ENCODE data around the gene MB21D2.

The MB21D2 gene

GRCh38 chr3:192817506-192817905 is 100.2 kb downstream of the MB21D2 start:
- no peak overlapping the region for H3K4me3 ChIP-seq (ENCODE audit: low read depth in 1 of 5, low read length in 5 of 5)
- H3K27ac ChIP-seq (ENCODE audit: low read depth, low read length) = no peak overlapping the region
- H3K9me3 ChIP-seq (ENCODE audit: control insufficient read depth in 5 of 5, low read length in 5 of 5) = no peaks in the 10 kb centered on the region
- H3K36me3 ChIP-seq (ENCODE audit: control insufficient read depth in 5 of 5, insufficient read depth in 5 of 5, low read length in 5 of 5) = no peaks in the 10 kb centered on the region
- no peak overlapping the region for H3K9ac ChIP-seq (ENCODE audit: low read length in 5 of 5)
- H3K27me3 ChIP-seq (ENCODE audit: control insufficient read depth in 5 of 5, insufficient read depth in 4 of 5, low read length in 5 of 5) = no peaks in the 10 kb centered on the region
- peaks cover 0 to 9% (median 5%) of the 10 kb centered on the region in 5 donors for H3K4me1 ChIP-seq (ENCODE audit: control insufficient read depth in 5 of 5, insufficient read depth in 5 of 5, low read length in 5 of 5)

- Histone ChIP-seq H3K9ac (ENCODE audit: low read length in 5 of 5) (no peak overlapping the region), H3K27me3 (ENCODE audit: control insufficient read depth in 5 of 5, insufficient read depth in 4 of 5, low read length in 5 of 5) (no peaks in the 10 kb centered on the region), H3K9me3 (ENCODE audit: control insufficient read depth in 5 of 5, low read length in 5 of 5) (no peaks in the 10 kb centered on the region), H3K27ac (ENCODE audit: low read depth, low read length) (no peak overlapping the region), H3K4me3 (ENCODE audit: low read depth in 1 of 5, low read length in 5 of 5) (no peak overlapping the region), H3K4me1 (ENCODE audit: control insufficient read depth in 5 of 5, insufficient read depth in 5 of 5, low read length in 5 of 5) (peaks cover 0 to 9% (median 5%) of the 10 kb centered on the region in 5 donors), H3K36me3 (ENCODE audit: control insufficient read depth in 5 of 5, insufficient read depth in 5 of 5, low read length in 5 of 5) (no peaks in the 10 kb centered on the region)
Measured at GRCh38 chr3:192817053-192817452, 100.6 kb downstream of the MB21D2 start.

GRCh38 chr3:192816351-192816750 is 101.3 kb downstream of the MB21D2 start:
- H3K4me3 ChIP-seq (ENCODE audit: low read depth in 1 of 5, low read length in 5 of 5) = no peak overlapping the region
- H3K36me3 ChIP-seq (ENCODE audit: control insufficient read depth in 5 of 5, insufficient read depth in 5 of 5, low read length in 5 of 5) = no peaks in the 10 kb centered on the region
- H3K27me3 ChIP-seq (ENCODE audit: control insufficient read depth in 5 of 5, insufficient read depth in 4 of 5, low read length in 5 of 5) = no peaks in the 10 kb centered on the region
- H3K9ac ChIP-seq (ENCODE audit: low read length in 5 of 5) = no peak overlapping the region
- peaks cover 0 to 9% (median 5%) of the 10 kb centered on the region in 5 donors for H3K4me1 ChIP-seq (ENCODE audit: control insufficient read depth in 5 of 5, insufficient read depth in 5 of 5, low read length in 5 of 5)
- H3K27ac ChIP-seq (ENCODE audit: low read depth, low read length) = no peak overlapping the region
- no peaks in the 10 kb centered on the region for H3K9me3 ChIP-seq (ENCODE audit: control insufficient read depth in 5 of 5, low read length in 5 of 5)

- H3K27me3 ChIP-seq (ENCODE audit: control insufficient read depth in 5 of 5, insufficient read depth in 4 of 5, low read length in 5 of 5) = no peaks in the 10 kb centered on the region
- no peak overlapping the region for H3K9ac ChIP-seq (ENCODE audit: low read length in 5 of 5)
- no peaks in the 10 kb centered on the region for H3K9me3 ChIP-seq (ENCODE audit: control insufficient read depth in 5 of 5, low read length in 5 of 5)
- no peaks in the 10 kb centered on the region for H3K36me3 ChIP-seq (ENCODE audit: control insufficient read depth in 5 of 5, insufficient read depth in 5 of 5, low read length in 5 of 5)
- no peak overlapping the region for H3K4me3 ChIP-seq (ENCODE audit: low read depth in 1 of 5, low read length in 5 of 5)
- peaks cover 0 to 8% (median 2%) of the 10 kb centered on the region in 5 donors for H3K4me1 ChIP-seq (ENCODE audit: control insufficient read depth in 5 of 5, insufficient read depth in 5 of 5, low read length in 5 of 5)
- H3K27ac ChIP-seq (ENCODE audit: low read depth, low read length) = no peak overlapping the region
Measured at GRCh38 chr3:192812743-192813383, 104.8 kb downstream of the MB21D2 start.

- H3K27me3 ChIP-seq (ENCODE audit: control insufficient read depth in 5 of 5, insufficient read depth in 4 of 5, low read length in 5 of 5) = no peaks in the 10 kb centered on the region
- no peak overlapping the region for H3K4me3 ChIP-seq (ENCODE audit: low read depth in 1 of 5, low read length in 5 of 5)
- H3K4me1 ChIP-seq (ENCODE audit: control insufficient read depth in 5 of 5, insufficient read depth in 5 of 5, low read length in 5 of 5) = peaks cover 0 to 7% (median 2%) of the 10 kb centered on the region in 5 donors
- no peaks in the 10 kb centered on the region for H3K36me3 ChIP-seq (ENCODE audit: control insufficient read depth in 5 of 5, insufficient read depth in 5 of 5, low read length in 5 of 5)
- H3K27ac ChIP-seq (ENCODE audit: low read depth, low read length) = no peak overlapping the region
- no peak overlapping the region for H3K9ac ChIP-seq (ENCODE audit: low read length in 5 of 5)
- H3K9me3 ChIP-seq (ENCODE audit: control insufficient read depth in 5 of 5, low read length in 5 of 5) = no peaks in the 10 kb centered on the region
Measured at GRCh38 chr3:192805711-192806110, 111.9 kb downstream of the MB21D2 start.

GRCh38 chr3:192804502-192804901 is 113.2 kb downstream of the MB21D2 start:
- Histone ChIP-seq H3K9ac (ENCODE audit: low read length in 5 of 5) (no peak overlapping the region), H3K9me3 (ENCODE audit: control insufficient read depth in 5 of 5, low read length in 5 of 5) (no peaks in the 10 kb centered on the region), H3K27me3 (ENCODE audit: control insufficient read depth in 5 of 5, insufficient read depth in 4 of 5, low read length in 5 of 5) (no peaks in the 10 kb centered on the region), H3K27ac (ENCODE audit: low read depth, low read length) (no peak overlapping the region), H3K4me3 (ENCODE audit: low read depth in 1 of 5, low read length in 5 of 5) (no peak overlapping the region), H3K36me3 (ENCODE audit: control insufficient read depth in 5 of 5, insufficient read depth in 5 of 5, low read length in 5 of 5) (no peaks in the 10 kb centered on the region), H3K4me1 (ENCODE audit: control insufficient read depth in 5 of 5, insufficient read depth in 5 of 5, low read length in 5 of 5) (peaks cover 0 to 3% (median 0%) of the 10 kb centered on the region in 5 donors)

- Histone ChIP-seq H3K4me3 (ENCODE audit: low read depth in 1 of 5, low read length in 5 of 5) (no peak overlapping the region), H3K36me3 (ENCODE audit: control insufficient read depth in 5 of 5, insufficient read depth in 5 of 5, low read length in 5 of 5) (peaks cover 0 to 12% (median 11%) of the 10 kb centered on the region in 5 donors), H3K27ac (ENCODE audit: low read depth, low read length) (no peak overlapping the region), H3K9ac (ENCODE audit: low read length in 5 of 5) (peak overlapping the region in 1 of 5 donors; percentile 8), H3K9me3 (ENCODE audit: control insufficient read depth in 5 of 5, low read length in 5 of 5) (no peaks in the 10 kb centered on the region), H3K27me3 (ENCODE audit: control insufficient read depth in 5 of 5, insufficient read depth in 4 of 5, low read length in 5 of 5) (no peaks in the 10 kb centered on the region), H3K4me1 (ENCODE audit: control insufficient read depth in 5 of 5, insufficient read depth in 5 of 5, low read length in 5 of 5) (no peaks in the 10 kb centered on the region)
Measured at GRCh38 chr3:192802957-192803899, 114.4 kb downstream of the MB21D2 start.

GRCh38 chr3:192801985-192802384 is 115.7 kb downstream of the MB21D2 start:
- Histone ChIP-seq H3K4me1 (ENCODE audit: control insufficient read depth in 5 of 5, insufficient read depth in 5 of 5, low read length in 5 of 5) (no peaks in the 10 kb centered on the region), H3K27me3 (ENCODE audit: control insufficient read depth in 5 of 5, insufficient read depth in 4 of 5, low read length in 5 of 5) (no peaks in the 10 kb centered on the region), H3K9ac (ENCODE audit: low read length in 5 of 5) (no peak overlapping the region), H3K36me3 (ENCODE audit: control insufficient read depth in 5 of 5, insufficient read depth in 5 of 5, low read length in 5 of 5) (peaks cover 0 to 13% (median 11%) of the 10 kb centered on the region in 5 donors), H3K9me3 (ENCODE audit: control insufficient read depth in 5 of 5, low read length in 5 of 5) (no peaks in the 10 kb centered on the region), H3K4me3 (ENCODE audit: low read depth in 1 of 5, low read length in 5 of 5) (no peak overlapping the region), H3K27ac (ENCODE audit: low read depth, low read length) (no peak overlapping the region)

- H3K27me3 ChIP-seq (ENCODE audit: control insufficient read depth in 5 of 5, insufficient read depth in 4 of 5, low read length in 5 of 5) = no peaks in the 10 kb centered on the region
- H3K4me3 ChIP-seq (ENCODE audit: low read depth in 1 of 5, low read length in 5 of 5) = no peak overlapping the region
- H3K9ac ChIP-seq (ENCODE audit: low read length in 5 of 5) = no peak overlapping the region
- H3K27ac ChIP-seq (ENCODE audit: low read depth, low read length) = no peak overlapping the region
- no peaks in the 10 kb centered on the region for H3K4me1 ChIP-seq (ENCODE audit: control insufficient read depth in 5 of 5, insufficient read depth in 5 of 5, low read length in 5 of 5)
- H3K36me3 ChIP-seq (ENCODE audit: control insufficient read depth in 5 of 5, insufficient read depth in 5 of 5, low read length in 5 of 5) = peaks cover 0 to 13% (median 12%) of the 10 kb centered on the region in 5 donors
- no peaks in the 10 kb centered on the region for H3K9me3 ChIP-seq (ENCODE audit: control insufficient read depth in 5 of 5, low read length in 5 of 5)
Measured at GRCh38 chr3:192799721-192800120, 117.9 kb downstream of the MB21D2 start.

GRCh38 chr3:192795021-192795420 is 122.6 kb downstream of the MB21D2 start:
- Histone ChIP-seq H3K27ac (ENCODE audit: low read depth, low read length) (no peak overlapping the region), H3K4me3 (ENCODE audit: low read depth in 1 of 5, low read length in 5 of 5) (no peak overlapping the region), H3K36me3 (ENCODE audit: control insufficient read depth in 5 of 5, insufficient read depth in 5 of 5, low read length in 5 of 5) (peaks cover 0 to 13% (median 12%) of the 10 kb centered on the region in 5 donors), H3K4me1 (ENCODE audit: control insufficient read depth in 5 of 5, insufficient read depth in 5 of 5, low read length in 5 of 5) (no peaks in the 10 kb centered on the region), H3K27me3 (ENCODE audit: control insufficient read depth in 5 of 5, insufficient read depth in 4 of 5, low read length in 5 of 5) (no peaks in the 10 kb centered on the region), H3K9me3 (ENCODE audit: control insufficient read depth in 5 of 5, low read length in 5 of 5) (no peaks in the 10 kb centered on the region), H3K9ac (ENCODE audit: low read length in 5 of 5) (no peak overlapping the region)
